ENCODE measurements around the gene LIPC.

Gene LIPC

GRCh38 chr15:58583171-58583908, 151.5 kb downstream of the LIPC start:
- TF ChIP-seq FOXM1 (IDR thresholded peaks at IDR 0.05; ENCODE audit: borderline replicate concordance, low read depth): no peak
- TF ChIP-seq TCF12 (IDR thresholded peaks at IDR 0.05; ENCODE audit: low read depth): no peak
- no peak for TF ChIP-seq USF1 (IDR thresholded peaks at IDR 0.05)
- no peak for TF ChIP-seq NFIC (IDR thresholded peaks at IDR 0.05)

GRCh38 chr15:58584789-58585461, 153.1 kb downstream of the LIPC start:
- TF ChIP-seq MAX (IDR thresholded peaks at IDR 0.05) (no peak), CREB1 (IDR thresholded peaks at IDR 0.05; ENCODE audit: low read depth) (no peak), EGR1 (IDR thresholded peaks at IDR 0.05) (no peak), TAF1 (IDR thresholded peaks at IDR 0.05; ENCODE audit: low read depth) (no peak), RAD21 (IDR thresholded peaks at IDR 0.05; ENCODE audit: low read depth) (no peak), YY1 (IDR thresholded peaks at IDR 0.05; ENCODE audit: low read depth) (no peak), USF1 (IDR thresholded peaks at IDR 0.05) (no peak), ZBTB7A (IDR thresholded peaks at IDR 0.05; ENCODE audit: low read depth) (no peak), FOXM1 (IDR thresholded peaks at IDR 0.05; ENCODE audit: borderline replicate concordance, low read depth) (no peak), EP300 (IDR thresholded peaks at IDR 0.05; ENCODE audit: borderline replicate concordance) (no peak), NFIC (IDR thresholded peaks at IDR 0.05) (no peak)

- no peak for TF ChIP-seq RAD21 (IDR thresholded peaks at IDR 0.05; ENCODE audit: low read depth)
- no peak for TF ChIP-seq NFIC (IDR thresholded peaks at IDR 0.05)
- no peak for TF ChIP-seq TCF12 (IDR thresholded peaks at IDR 0.05; ENCODE audit: low read depth)
- TF ChIP-seq ZBTB7A (IDR thresholded peaks at IDR 0.05; ENCODE audit: low read depth): no peak
- TF ChIP-seq TAF1 (IDR thresholded peaks at IDR 0.05; ENCODE audit: low read depth): no peak
- no peak for TF ChIP-seq FOXM1 (IDR thresholded peaks at IDR 0.05; ENCODE audit: borderline replicate concordance, low read depth)
- TF ChIP-seq YY1 (IDR thresholded peaks at IDR 0.05; ENCODE audit: low read depth): no peak
- no peak for TF ChIP-seq MAX (IDR thresholded peaks at IDR 0.05)
- no peak for TF ChIP-seq REST (IDR thresholded peaks at IDR 0.05; ENCODE audit: low read depth)
- no peak for TF ChIP-seq EGR1 (IDR thresholded peaks at IDR 0.05)
- no peak for TF ChIP-seq CEBPB (IDR thresholded peaks at IDR 0.05)
- no peak for TF ChIP-seq EP300 (IDR thresholded peaks at IDR 0.05; ENCODE audit: borderline replicate concordance)
- TF ChIP-seq USF1 (IDR thresholded peaks at IDR 0.05): no peak
- no peak for TF ChIP-seq TEAD4 (IDR thresholded peaks at IDR 0.05)
Measured at GRCh38 chr15:58585693-58586443, 154.1 kb downstream of the LIPC start.

GRCh38 chr15:58587486-58587885, 155.7 kb downstream of the LIPC start:
- TF ChIP-seq REST (IDR thresholded peaks at IDR 0.05; ENCODE audit: low read depth) (no peak), CREB1 (IDR thresholded peaks at IDR 0.05; ENCODE audit: low read depth) (no peak), TAF1 (IDR thresholded peaks at IDR 0.05; ENCODE audit: low read depth) (no peak), NFIC (IDR thresholded peaks at IDR 0.05) (no peak), EP300 (IDR thresholded peaks at IDR 0.05; ENCODE audit: borderline replicate concordance) (no peak), EGR1 (IDR thresholded peaks at IDR 0.05) (no peak), TCF12 (IDR thresholded peaks at IDR 0.05; ENCODE audit: low read depth) (no peak), ZBTB7A (IDR thresholded peaks at IDR 0.05; ENCODE audit: low read depth) (no peak), CEBPB (IDR thresholded peaks at IDR 0.05) (no peak), YY1 (IDR thresholded peaks at IDR 0.05; ENCODE audit: low read depth) (no peak), USF1 (IDR thresholded peaks at IDR 0.05) (no peak), FOXM1 (IDR thresholded peaks at IDR 0.05; ENCODE audit: borderline replicate concordance, low read depth) (no peak), MAX (IDR thresholded peaks at IDR 0.05) (no peak), TEAD4 (IDR thresholded peaks at IDR 0.05) (no peak), RAD21 (IDR thresholded peaks at IDR 0.05; ENCODE audit: low read depth) (no peak)
